GM12874 (cell line): ENCODE results near the gene NCBP1.

Experiments used
- CTCF ChIP-seq: IDR thresholded peaks from 2 replicates; pipeline ENCODE4 v1.5.1; 2011; ENCODE audit warnings: low read depth, mild to moderate bottlenecking, control low read depth, low read length, moderate library complexity; ENCODE audit not compliant: insufficient read depth

Gene NCBP1

GRCh38 chr9:97598461-97599288 lies 34.9 kb upstream of the NCBP1 start:
- peak; percentile 88 for TF ChIP-seq CTCF

- TF ChIP-seq CTCF = no peak
Measured at GRCh38 chr9:97599314-97599846, 34.2 kb upstream of the NCBP1 start.

GRCh38 chr9:97600531-97601227 lies 32.9 kb upstream of the NCBP1 start:
- TF ChIP-seq CTCF = no peak

- no peak for TF ChIP-seq CTCF
Measured at GRCh38 chr9:97601228-97601898, 32.3 kb upstream of the NCBP1 start.

GRCh38 chr9:97602430-97602829 lies 31.2 kb upstream of the NCBP1 start:
- no peak for TF ChIP-seq CTCF

- no peak for TF ChIP-seq CTCF
Measured at GRCh38 chr9:97604901-97605645, 28.5 kb upstream of the NCBP1 start.
